ENCODE results near the gene RRP15.
"Not testable (repeated sequence)": the region's sequence is repeated elsewhere in the genome, so short reads cannot be mapped to it uniquely, and the experiment has no call there.

The RRP15 gene

GRCh38 chr1:218297461-218297860, 12.4 kb downstream of the RRP15 start:
- DNase-seq: no peak

- no peak for DNase-seq
Observed at GRCh38 chr1:218297867-218298266, 12.8 kb downstream of the RRP15 start.

- no peak for DNase-seq
Observed at GRCh38 chr1:218298398-218298797, 13.3 kb downstream of the RRP15 start.

GRCh38 chr1:218299416-218299815, 14.3 kb downstream of the RRP15 start:
- no peak for DNase-seq

GRCh38 chr1:218301217-218301616, 16.1 kb downstream of the RRP15 start:
- DNase-seq: no peak

- DNase-seq: no peak
Observed at GRCh38 chr1:218302155-218302554, 17.1 kb downstream of the RRP15 start.

- DNase-seq: no peak
Observed at GRCh38 chr1:218303176-218303879, 18.2 kb downstream of the RRP15 start.

GRCh38 chr1:218304281-218305039, 19.4 kb downstream of the RRP15 start:
- DNase-seq: no peak

- DNase-seq: no peak
Observed at GRCh38 chr1:218305472-218306064, 20.5 kb downstream of the RRP15 start.

- DNase-seq: no peak
Observed at GRCh38 chr1:218312509-218312908, 27.4 kb downstream of the RRP15 start.

- no peak for DNase-seq
Observed at GRCh38 chr1:218314316-218314715, 29.2 kb downstream of the RRP15 start.

GRCh38 chr1:218315638-218316037, 30.5 kb downstream of the RRP15 start:
- DNase-seq: no peak

- no peak for DNase-seq
Observed at GRCh38 chr1:218317061-218317460, 32.0 kb downstream of the RRP15 start.

GRCh38 chr1:218320182-218320581, 35.1 kb downstream of the RRP15 start:
- DNase-seq: not testable (repeated sequence)

- DNase-seq: peak; percentile 8
Observed at GRCh38 chr1:218322762-218323161, 37.7 kb downstream of the RRP15 start.

GRCh38 chr1:218323568-218324225, 38.6 kb downstream of the RRP15 start:
- DNase-seq: peak; percentile 9

- DNase-seq: no peak
Observed at GRCh38 chr1:218324226-218324580, 39.1 kb downstream of the RRP15 start.

- DNase-seq: no peak
Observed at GRCh38 chr1:218328769-218329168, 43.7 kb downstream of the RRP15 start.

- DNase-seq: no peak
Observed at GRCh38 chr1:218330043-218330623, 45.0 kb downstream of the RRP15 start.

- DNase-seq: no peak
Observed at GRCh38 chr1:218332416-218332815, 47.3 kb downstream of the RRP15 start.

GRCh38 chr1:218336328-218336727, 51.2 kb downstream of the RRP15 start:
- no peak for DNase-seq

- no peak for DNase-seq
Observed at GRCh38 chr1:218339267-218339831, 54.3 kb downstream of the RRP15 start.

- no peak for DNase-seq
Observed at GRCh38 chr1:218341325-218341724, 56.2 kb downstream of the RRP15 start.

Data from activated naive CD4-positive, alpha-beta T cell treated with anti-CD3 and anti-CD28 coated beads, Interleukin-2, amount 50 U/mL, for 16 hours (primary cell).